ENCODE results near the gene CES4A. TPM values are rescaled to one million over a fixed set of nuclear protein-coding genes. Genes with fewer than 3 reads are reported as not detected.

The CES4A gene
- total RNA-seq, 1 donor from 2014 or later, result 13.3 TPM

GRCh38 chr16:66975302-66975893 lies 13.0 kb upstream of the CES4A start:
- TF ChIP-seq, protein P1, sequence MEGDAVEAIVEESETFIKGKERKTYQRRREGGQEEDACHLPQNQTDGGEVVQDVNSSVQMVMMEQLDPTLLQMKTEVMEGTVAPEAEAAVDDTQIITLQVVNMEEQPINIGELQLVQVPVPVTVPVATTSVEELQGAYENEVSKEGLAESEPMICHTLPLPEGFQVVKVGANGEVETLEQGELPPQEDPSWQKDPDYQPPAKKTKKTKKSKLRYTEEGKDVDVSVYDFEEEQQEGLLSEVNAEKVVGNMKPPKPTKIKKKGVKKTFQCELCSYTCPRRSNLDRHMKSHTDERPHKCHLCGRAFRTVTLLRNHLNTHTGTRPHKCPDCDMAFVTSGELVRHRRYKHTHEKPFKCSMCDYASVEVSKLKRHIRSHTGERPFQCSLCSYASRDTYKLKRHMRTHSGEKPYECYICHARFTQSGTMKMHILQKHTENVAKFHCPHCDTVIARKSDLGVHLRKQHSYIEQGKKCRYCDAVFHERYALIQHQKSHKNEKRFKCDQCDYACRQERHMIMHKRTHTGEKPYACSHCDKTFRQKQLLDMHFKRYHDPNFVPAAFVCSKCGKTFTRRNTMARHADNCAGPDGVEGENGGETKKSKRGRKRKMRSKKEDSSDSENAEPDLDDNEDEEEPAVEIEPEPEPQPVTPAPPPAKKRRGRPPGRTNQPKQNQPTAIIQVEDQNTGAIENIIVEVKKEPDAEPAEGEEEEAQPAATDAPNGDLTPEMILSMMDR (IDR thresholded peaks at IDR 0.05), result no peak
- intact Hi-C loops (cut with DNase I), result loop anchor here (10.0 kb wide), 1 partner anchor 179 kb away; the partner anchor contains the start of genes B3GNT9, FBXL8 and TRADD

DNA sequence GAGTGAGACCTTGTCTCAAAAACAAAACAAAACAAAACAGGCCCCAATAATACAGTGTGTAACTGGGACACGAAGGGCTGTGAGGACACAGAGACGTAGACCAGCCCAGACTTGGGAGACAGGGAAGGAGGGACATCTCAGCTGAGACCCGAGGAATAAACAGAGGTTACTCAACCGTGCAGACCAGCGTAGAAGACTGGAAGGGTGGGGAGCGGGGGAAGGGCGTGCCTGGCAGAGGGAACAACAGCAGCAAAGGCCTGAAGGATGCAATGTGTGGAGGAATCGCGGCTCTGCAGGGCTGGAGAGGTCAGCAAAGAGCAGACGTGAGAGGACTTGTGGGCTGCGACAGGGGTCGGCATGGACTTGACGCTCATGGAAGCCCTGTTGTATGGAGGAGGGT lies 11.6 kb upstream of the CES4A start:
- Histone ChIP-seq H3K27ac (no peak overlapping the region), H3K27me3 (no peaks in the 10 kb centered on the region), H3K36me3 (no peaks in the 10 kb centered on the region), H3K9me3 (no peaks in the 10 kb centered on the region), H3K4me3 (no peak overlapping the region), H3K4me1 (peaks cover 16% of the 10 kb centered on the region)
- intact Hi-C loops (cut with DNase I), result loop anchor here (10.0 kb wide), 1 partner anchor 178 kb away; the partner anchor contains the start of genes B3GNT9, FBXL8 and TRADD
- no peak for DNase-seq
- ATAC-seq, result no peak
- TF ChIP-seq, protein P1 (IDR thresholded peaks at IDR 0.05), result no peak

More at GRCh38 chr16:66975302-66975893, 13.0 kb upstream of the CES4A start:
- no peaks in the 10 kb centered on the region for H3K9me3 ChIP-seq
- no peak overlapping the region for H3K27ac ChIP-seq
- no peaks in the 10 kb centered on the region for H3K27me3 ChIP-seq
- no peak overlapping the region for H3K4me3 ChIP-seq
- ATAC-seq (no peak), DNase-seq (no peak)
- no peaks in the 10 kb centered on the region for H3K36me3 ChIP-seq
- H3K4me1 ChIP-seq, result peaks cover 16% of the 10 kb centered on the region

DNA sequence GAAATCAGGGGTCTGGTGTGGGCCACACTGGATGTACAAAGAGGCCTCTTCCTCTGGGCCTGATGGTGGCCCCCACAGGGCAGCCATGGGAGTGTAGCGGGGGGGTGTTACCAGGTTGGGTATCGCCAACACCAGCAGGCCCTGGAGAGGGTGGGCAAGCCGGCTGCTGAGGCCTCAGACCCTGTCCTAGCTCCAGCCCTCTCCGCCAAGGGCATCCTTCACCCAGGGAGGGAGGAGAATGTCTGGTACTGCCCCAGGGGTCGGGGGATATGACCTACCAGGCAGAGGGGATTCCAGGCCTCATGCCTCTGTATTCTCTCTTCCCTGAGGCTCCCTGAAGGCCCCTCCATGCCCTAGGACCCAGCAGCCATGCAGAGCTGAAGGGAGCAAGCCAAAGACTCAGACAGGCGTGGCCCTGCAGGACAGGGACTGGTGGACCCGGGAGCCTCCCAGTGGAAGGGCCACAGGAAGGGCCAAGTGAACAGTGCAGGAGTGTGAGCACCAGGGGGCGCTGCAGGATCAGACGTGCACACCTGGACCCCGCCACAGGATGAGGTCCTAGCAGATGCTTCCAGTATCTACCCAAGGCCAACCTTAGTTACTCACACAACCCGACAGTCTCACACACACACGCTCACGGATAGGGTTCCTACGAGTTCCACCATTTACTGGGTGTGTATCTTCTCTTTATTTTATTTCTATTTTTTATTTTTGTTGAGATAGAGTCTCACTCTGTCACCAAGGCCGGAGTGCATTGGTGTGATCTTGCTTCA lies 10.9 kb upstream of the CES4A start:
- Histone ChIP-seq H3K36me3 (no peaks in the 10 kb centered on the region), H3K27ac (no peak overlapping the region), H3K27me3 (no peaks in the 10 kb centered on the region), H3K4me3 (no peak overlapping the region), H3K4me1 (peaks cover 16% of the 10 kb centered on the region), H3K9me3 (no peaks in the 10 kb centered on the region)
- TF ChIP-seq, protein P1 (IDR thresholded peaks at IDR 0.05), result peak; percentile 98
- ATAC-seq, result peak; percentile 94
- intact Hi-C loops (cut with DNase I), result loop anchor here (10.0 kb wide), 1 partner anchor 177 kb away; the partner anchor contains the start of genes B3GNT9, FBXL8 and TRADD
- DNase-seq, result peak; percentile 93

DNA sequence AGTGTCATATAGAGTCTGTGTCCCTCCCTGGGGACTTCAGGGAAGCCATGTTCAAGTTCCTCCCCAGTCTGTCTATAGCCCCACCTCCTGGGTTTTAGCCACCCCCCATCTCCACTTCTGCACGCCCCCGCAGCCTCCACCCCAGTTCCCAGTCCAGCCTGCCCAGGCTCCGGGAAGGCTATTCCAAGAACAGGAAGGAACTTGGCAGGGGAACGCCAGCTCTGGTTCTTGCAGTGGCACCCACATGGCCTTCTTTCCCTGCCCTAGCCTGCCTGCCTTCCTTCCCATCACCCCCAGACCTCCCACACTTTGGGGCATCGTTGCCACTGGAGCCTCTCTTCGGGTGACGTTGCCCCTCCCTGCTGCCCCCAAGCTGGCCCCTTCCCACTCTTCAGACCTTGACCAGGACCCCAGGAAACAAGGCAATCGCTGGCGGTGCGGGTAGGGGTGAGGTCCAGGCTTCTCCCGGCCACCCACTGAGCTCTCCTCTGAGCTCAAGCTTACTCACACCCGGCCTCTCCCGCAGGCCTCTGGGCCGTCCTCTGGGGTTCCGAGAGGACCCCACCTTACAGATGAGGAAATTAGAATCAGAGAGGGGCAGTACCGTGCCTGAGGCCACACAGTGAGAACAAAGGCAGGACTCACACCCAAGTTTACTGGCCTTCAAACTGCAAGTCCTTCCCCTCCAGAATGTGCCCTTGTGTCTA lies 9.2 kb upstream of the CES4A start:
- intact Hi-C loops (cut with DNase I), result loop anchor here (10.0 kb wide), 1 partner anchor 176 kb away; the partner anchor contains the start of genes B3GNT9, FBXL8 and TRADD
- ATAC-seq (peak; percentile 85), DNase-seq (peak; percentile 87)
- no peak overlapping the region for H3K4me3 ChIP-seq
- no peaks in the 10 kb centered on the region for H3K9me3 ChIP-seq
- peaks cover 16% of the 10 kb centered on the region for H3K4me1 ChIP-seq
- H3K27me3 ChIP-seq, result no peaks in the 10 kb centered on the region
- H3K27ac ChIP-seq, result no peak overlapping the region
- TF ChIP-seq, protein P1 (IDR thresholded peaks at IDR 0.05), result no peak
- H3K36me3 ChIP-seq, result no peaks in the 10 kb centered on the region

- TF ChIP-seq, protein P1 (IDR thresholded peaks at IDR 0.05), result no peak
- DNase-seq (no peak), ATAC-seq (no peak)
- Histone ChIP-seq H3K9me3 (no peaks in the 10 kb centered on the region), H3K27ac (no peak overlapping the region), H3K27me3 (no peaks in the 10 kb centered on the region), H3K36me3 (no peaks in the 10 kb centered on the region), H3K4me3 (no peak overlapping the region), H3K4me1 (peaks cover 12% of the 10 kb centered on the region)
- intact Hi-C loops (cut with DNase I), result no loop called here
These were observed 5.4 kb upstream of the CES4A start for GRCh38 chr16:66983033-66983432.
